Measurements from ENCODE around the gene RASSF9. TPM values are rescaled to one million over a fixed set of nuclear protein-coding genes. Genes with fewer than 3 reads are reported as not detected.

RASSF9 gene
- total and polyA plus RNA-seq, 3 donors from 2014 or later = 0.37 to 0.99 (median 0.63) TPM

GRCh38 chr12:85825746-85826145, 10.5 kb downstream of the RASSF9 start:
- intact Hi-C loops (cut with DNase I; ENCODE audit: low total_unique reads) = no loop called here
- Histone ChIP-seq H3K4me3 (no peak overlapping the region), H3K4me1 (no peaks in the 10 kb centered on the region), H3K9me3 (no peaks in the 10 kb centered on the region), H3K27ac (no peak overlapping the region), H3K27me3 (no peaks in the 10 kb centered on the region), H3K36me3 (ENCODE audit: low read depth, missing control alignments) (no peaks in the 10 kb centered on the region)
- DNase-seq = no peak
- TF ChIP-seq POLR2A (IDR thresholded peaks at IDR 0.05) = no peak
- TF ChIP-seq CTCF (IDR thresholded peaks at IDR 0.05) = no peak

GRCh38 chr12:85823436-85824180, 12.6 kb downstream of the RASSF9 start:
- H3K27ac ChIP-seq = no peak overlapping the region
- no peak for DNase-seq
- no peaks in the 10 kb centered on the region for H3K27me3 ChIP-seq
- intact Hi-C loops (cut with DNase I; ENCODE audit: low total_unique reads) = no loop called here
- TF ChIP-seq CTCF (IDR thresholded peaks at IDR 0.05) (no peak), POLR2A (IDR thresholded peaks at IDR 0.05) (no peak)
- H3K4me1 ChIP-seq = no peaks in the 10 kb centered on the region
- WGBS, 2 donors = 76 to 86% methylated on average over 4 of the region's 4 CpGs
- no peaks in the 10 kb centered on the region for H3K9me3 ChIP-seq
- H3K36me3 ChIP-seq (ENCODE audit: low read depth, missing control alignments) = no peaks in the 10 kb centered on the region
- no peak overlapping the region for H3K4me3 ChIP-seq

GRCh38 chr12:85821759-85822158, 14.4 kb downstream of the RASSF9 start:
- H3K27ac ChIP-seq = no peak overlapping the region
- no peaks in the 10 kb centered on the region for H3K4me1 ChIP-seq
- intact Hi-C loops (cut with DNase I; ENCODE audit: low total_unique reads) = no loop called here
- no peak overlapping the region for H3K4me3 ChIP-seq
- H3K36me3 ChIP-seq (ENCODE audit: low read depth, missing control alignments) = no peaks in the 10 kb centered on the region
- no peak for DNase-seq
- H3K9me3 ChIP-seq = no peaks in the 10 kb centered on the region
- 62 to 67% methylated on average over 5 of the region's 5 CpGs for WGBS, 2 donors
- no peak for TF ChIP-seq POLR2A (IDR thresholded peaks at IDR 0.05)
- TF ChIP-seq CTCF (IDR thresholded peaks at IDR 0.05) = no peak
- no peaks in the 10 kb centered on the region for H3K27me3 ChIP-seq

- no peak overlapping the region for H3K27ac ChIP-seq
- no peak overlapping the region for H3K4me3 ChIP-seq
- intact Hi-C loops (cut with DNase I; ENCODE audit: low total_unique reads) = no loop called here
- H3K27me3 ChIP-seq = no peaks in the 10 kb centered on the region
- no peaks in the 10 kb centered on the region for H3K36me3 ChIP-seq (ENCODE audit: low read depth, missing control alignments)
- no peaks in the 10 kb centered on the region for H3K9me3 ChIP-seq
- TF ChIP-seq POLR2A (IDR thresholded peaks at IDR 0.05) (no peak), CTCF (IDR thresholded peaks at IDR 0.05) (no peak)
- no peaks in the 10 kb centered on the region for H3K4me1 ChIP-seq
- no peak for DNase-seq
These were observed 15.0 kb downstream of the RASSF9 start for GRCh38 chr12:85821206-85821605.

- no peaks in the 10 kb centered on the region for H3K27me3 ChIP-seq
- H3K4me1 ChIP-seq = no peaks in the 10 kb centered on the region
- TF ChIP-seq CTCF (IDR thresholded peaks at IDR 0.05) = no peak
- TF ChIP-seq POLR2A (IDR thresholded peaks at IDR 0.05) = no peak
- no peaks in the 10 kb centered on the region for H3K36me3 ChIP-seq (ENCODE audit: low read depth, missing control alignments)
- DNase-seq = no peak
- H3K27ac ChIP-seq = no peak overlapping the region
- intact Hi-C loops (cut with DNase I; ENCODE audit: low total_unique reads) = no loop called here
- no peak overlapping the region for H3K4me3 ChIP-seq
- H3K9me3 ChIP-seq = no peaks in the 10 kb centered on the region
These were observed 16.1 kb downstream of the RASSF9 start for GRCh38 chr12:85820101-85820500.
